ENCODE measurements around the gene TSEN15.

TSEN15 gene

DNA sequence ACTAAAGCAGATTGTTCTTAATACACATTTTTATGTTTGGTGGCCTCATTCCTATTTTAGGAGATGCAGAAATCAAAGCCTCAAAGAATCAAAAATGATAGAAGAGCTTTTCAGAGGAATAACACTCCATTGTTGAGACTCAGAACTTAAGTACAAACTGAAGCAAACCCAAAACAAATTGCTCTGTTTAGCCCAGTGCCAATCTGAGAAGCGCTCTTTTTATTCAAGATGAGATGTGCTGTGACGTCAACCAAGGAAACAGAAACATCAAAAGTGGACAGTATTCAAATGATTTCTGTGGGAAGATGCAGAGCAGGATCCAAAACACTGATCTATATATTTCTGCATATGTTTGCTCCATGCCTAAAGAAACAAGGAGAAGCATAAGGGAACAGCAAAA lies 32.0 kb upstream of the TSEN15 start:
- ChIA-PET POLR2A (no interaction called here), CTCF (no interaction called here)
- Histone ChIP-seq H3K9me3 (ENCODE audit: control insufficient read depth, insufficient read depth, low read depth, low read length) (no peaks in the 10 kb centered on the region), H3K4me3 (ENCODE audit: low read depth, low read length) (no peak overlapping the region), H3K27ac (ENCODE audit: extremely low read depth, low read depth, low read length) (no peak overlapping the region), H3K4me1 (ENCODE audit: control insufficient read depth, insufficient read depth, low read length) (peaks cover 18% of the 10 kb centered on the region; the same call in 1 of the 2 replicates), H3K36me3 (ENCODE audit: control insufficient read depth in 2 of 2, insufficient read depth in 1 of 2, low read length in 2 of 2) (no peaks in the 10 kb centered on the region)
- no peak for TF ChIP-seq GLIS2 (tag by site-specific recombination; IDR thresholded peaks at IDR 0.05)
- TF ChIP-seq ZNF843 (tag by site-specific recombination; IDR thresholded peaks at IDR 0.05) = no peak
- no peak for TF ChIP-seq ZNF791 (tag by site-specific recombination; IDR thresholded peaks at IDR 0.05)
- no peak for TF ChIP-seq ZIC2 (tag by site-specific recombination; IDR thresholded peaks at IDR 0.05)
- TF ChIP-seq, protein P1, sequence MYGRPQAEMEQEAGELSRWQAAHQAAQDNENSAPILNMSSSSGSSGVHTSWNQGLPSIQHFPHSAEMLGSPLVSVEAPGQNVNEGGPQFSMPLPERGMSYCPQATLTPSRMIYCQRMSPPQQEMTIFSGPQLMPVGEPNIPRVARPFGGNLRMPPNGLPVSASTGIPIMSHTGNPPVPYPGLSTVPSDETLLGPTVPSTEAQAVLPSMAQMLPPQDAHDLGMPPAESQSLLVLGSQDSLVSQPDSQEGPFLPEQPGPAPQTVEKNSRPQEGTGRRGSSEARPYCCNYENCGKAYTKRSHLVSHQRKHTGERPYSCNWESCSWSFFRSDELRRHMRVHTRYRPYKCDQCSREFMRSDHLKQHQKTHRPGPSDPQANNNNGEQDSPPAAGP (tag by site-specific recombination; IDR thresholded peaks at IDR 0.05) = no peak
- TF ChIP-seq SCRT2 (tag by site-specific recombination; IDR thresholded peaks at IDR 0.05) = no peak
- TF ChIP-seq ZNF274 (IDR thresholded peaks at IDR 0.05; ENCODE audit: low read length) = no peak
- TF ChIP-seq ZNF274 (tag by site-specific recombination; IDR thresholded peaks at IDR 0.05; ENCODE audit: borderline replicate concordance) = no peak
- TF ChIP-seq ZBTB7A (tag by site-specific recombination; IDR thresholded peaks at IDR 0.05; ENCODE audit: low read depth) = no peak
- TF ChIP-seq, protein P2, sequence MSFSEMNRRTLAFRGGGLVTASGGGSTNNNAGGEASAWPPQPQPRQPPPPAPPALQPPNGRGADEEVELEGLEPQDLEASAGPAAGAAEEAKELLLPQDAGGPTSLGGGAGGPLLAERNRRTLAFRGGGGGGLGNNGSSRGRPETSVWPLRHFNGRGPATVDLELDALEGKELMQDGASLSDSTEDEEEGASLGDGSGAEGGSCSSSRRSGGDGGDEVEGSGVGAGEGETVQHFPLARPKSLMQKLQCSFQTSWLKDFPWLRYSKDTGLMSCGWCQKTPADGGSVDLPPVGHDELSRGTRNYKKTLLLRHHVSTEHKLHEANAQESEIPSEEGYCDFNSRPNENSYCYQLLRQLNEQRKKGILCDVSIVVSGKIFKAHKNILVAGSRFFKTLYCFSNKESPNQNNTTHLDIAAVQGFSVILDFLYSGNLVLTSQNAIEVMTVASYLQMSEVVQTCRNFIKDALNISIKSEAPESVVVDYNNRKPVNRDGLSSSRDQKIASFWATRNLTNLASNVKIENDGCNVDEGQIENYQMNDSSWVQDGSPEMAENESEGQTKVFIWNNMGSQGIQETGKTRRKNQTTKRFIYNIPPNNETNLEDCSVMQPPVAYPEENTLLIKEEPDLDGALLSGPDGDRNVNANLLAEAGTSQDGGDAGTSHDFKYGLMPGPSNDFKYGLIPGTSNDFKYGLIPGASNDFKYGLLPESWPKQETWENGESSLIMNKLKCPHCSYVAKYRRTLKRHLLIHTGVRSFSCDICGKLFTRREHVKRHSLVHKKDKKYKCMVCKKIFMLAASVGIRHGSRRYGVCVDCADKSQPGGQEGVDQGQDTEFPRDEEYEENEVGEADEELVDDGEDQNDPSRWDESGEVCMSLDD (tag by site-specific recombination; IDR thresholded peaks at IDR 0.05) = no peak
- TF ChIP-seq, protein P3, sequence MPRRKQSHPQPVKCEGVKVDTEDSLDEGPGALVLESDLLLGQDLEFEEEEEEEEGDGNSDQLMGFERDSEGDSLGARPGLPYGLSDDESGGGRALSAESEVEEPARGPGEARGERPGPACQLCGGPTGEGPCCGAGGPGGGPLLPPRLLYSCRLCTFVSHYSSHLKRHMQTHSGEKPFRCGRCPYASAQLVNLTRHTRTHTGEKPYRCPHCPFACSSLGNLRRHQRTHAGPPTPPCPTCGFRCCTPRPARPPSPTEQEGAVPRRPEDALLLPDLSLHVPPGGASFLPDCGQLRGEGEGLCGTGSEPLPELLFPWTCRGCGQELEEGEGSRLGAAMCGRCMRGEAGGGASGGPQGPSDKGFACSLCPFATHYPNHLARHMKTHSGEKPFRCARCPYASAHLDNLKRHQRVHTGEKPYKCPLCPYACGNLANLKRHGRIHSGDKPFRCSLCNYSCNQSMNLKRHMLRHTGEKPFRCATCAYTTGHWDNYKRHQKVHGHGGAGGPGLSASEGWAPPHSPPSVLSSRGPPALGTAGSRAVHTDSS (tag by site-specific recombination; IDR thresholded peaks at IDR 0.05) = no peak
- TF ChIP-seq, protein P4, sequence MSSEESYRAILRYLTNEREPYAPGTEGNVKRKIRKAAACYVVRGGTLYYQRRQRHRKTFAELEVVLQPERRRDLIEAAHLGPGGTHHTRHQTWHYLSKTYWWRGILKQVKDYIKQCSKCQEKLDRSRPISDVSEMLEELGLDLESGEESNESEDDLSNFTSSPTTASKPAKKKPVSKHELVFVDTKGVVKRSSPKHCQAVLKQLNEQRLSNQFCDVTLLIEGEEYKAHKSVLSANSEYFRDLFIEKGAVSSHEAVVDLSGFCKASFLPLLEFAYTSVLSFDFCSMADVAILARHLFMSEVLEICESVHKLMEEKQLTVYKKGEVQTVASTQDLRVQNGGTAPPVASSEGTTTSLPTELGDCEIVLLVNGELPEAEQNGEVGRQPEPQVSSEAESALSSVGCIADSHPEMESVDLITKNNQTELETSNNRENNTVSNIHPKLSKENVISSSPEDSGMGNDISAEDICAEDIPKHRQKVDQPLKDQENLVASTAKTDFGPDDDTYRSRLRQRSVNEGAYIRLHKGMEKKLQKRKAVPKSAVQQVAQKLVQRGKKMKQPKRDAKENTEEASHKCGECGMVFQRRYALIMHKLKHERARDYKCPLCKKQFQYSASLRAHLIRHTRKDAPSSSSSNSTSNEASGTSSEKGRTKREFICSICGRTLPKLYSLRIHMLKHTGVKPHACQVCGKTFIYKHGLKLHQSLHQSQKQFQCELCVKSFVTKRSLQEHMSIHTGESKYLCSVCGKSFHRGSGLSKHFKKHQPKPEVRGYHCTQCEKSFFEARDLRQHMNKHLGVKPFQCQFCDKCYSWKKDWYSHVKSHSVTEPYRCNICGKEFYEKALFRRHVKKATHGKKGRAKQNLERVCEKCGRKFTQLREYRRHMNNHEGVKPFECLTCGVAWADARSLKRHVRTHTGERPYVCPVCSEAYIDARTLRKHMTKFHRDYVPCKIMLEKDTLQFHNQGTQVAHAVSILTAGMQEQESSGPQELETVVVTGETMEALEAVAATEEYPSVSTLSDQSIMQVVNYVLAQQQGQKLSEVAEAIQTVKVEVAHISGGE (tag by site-specific recombination; conservative IDR thresholded peaks at IDR 0.05; ENCODE audit: low read depth) = no peak

DNA sequence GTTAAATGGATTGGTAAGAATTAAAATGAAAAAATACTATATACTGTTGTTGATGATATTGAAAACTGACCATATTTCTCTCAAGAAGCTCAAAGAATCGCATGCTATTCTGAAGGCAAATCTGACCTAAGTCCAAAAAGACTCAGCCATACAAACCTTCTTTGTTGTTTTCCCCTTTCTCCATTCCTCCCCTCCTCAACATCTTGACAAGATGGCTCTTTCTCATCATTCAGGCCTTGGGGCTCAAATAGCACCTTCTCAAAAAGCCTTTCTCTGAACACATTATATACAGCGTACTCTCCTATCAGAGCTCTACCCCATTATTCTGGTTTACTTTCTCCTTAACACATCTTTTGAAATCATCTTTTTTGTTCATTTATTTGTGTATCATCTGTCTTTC lies 31.2 kb upstream of the TSEN15 start:
- Histone ChIP-seq H3K4me3 (ENCODE audit: low read depth, low read length) (no peak overlapping the region), H3K27ac (ENCODE audit: extremely low read depth, low read depth, low read length) (no peak overlapping the region), H3K36me3 (ENCODE audit: control insufficient read depth in 2 of 2, insufficient read depth in 1 of 2, low read length in 2 of 2) (no peaks in the 10 kb centered on the region), H3K9me3 (ENCODE audit: control insufficient read depth, insufficient read depth, low read depth, low read length) (no peaks in the 10 kb centered on the region), H3K4me1 (ENCODE audit: control insufficient read depth, insufficient read depth, low read length) (peaks cover 23% of the 10 kb centered on the region; the same call in 1 of the 2 replicates)
- CTCF ChIA-PET = no interaction called here
- TF ChIP-seq ZNF777 (tag by site-specific recombination; IDR thresholded peaks at IDR 0.05; ENCODE audit: borderline replicate concordance) (no peak), SALL2 (tag by site-specific recombination; IDR thresholded peaks at IDR 0.05; ENCODE audit: borderline replicate concordance) (no peak), HOXD13 (CRISPR knock-in tag; IDR thresholded peaks at IDR 0.05; ENCODE audit: borderline replicate concordance) (no peak), ZNF239 (tag by site-specific recombination; IDR thresholded peaks at IDR 0.05) (no peak)
- TF ChIP-seq, protein P5, sequence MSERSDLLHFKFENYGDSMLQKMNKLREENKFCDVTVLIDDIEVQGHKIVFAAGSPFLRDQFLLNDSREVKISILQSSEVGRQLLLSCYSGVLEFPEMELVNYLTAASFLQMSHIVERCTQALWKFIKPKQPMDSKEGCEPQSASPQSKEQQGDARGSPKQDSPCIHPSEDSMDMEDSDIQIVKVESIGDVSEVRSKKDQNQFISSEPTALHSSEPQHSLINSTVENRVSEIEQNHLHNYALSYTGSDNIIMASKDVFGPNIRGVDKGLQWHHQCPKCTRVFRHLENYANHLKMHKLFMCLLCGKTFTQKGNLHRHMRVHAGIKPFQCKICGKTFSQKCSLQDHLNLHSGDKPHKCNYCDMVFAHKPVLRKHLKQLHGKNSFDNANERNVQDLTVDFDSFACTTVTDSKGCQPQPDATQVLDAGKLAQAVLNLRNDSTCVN (tag by site-specific recombination; optimal IDR thresholded peaks at IDR 0.05) = no peak
- TF ChIP-seq, protein P6, sequence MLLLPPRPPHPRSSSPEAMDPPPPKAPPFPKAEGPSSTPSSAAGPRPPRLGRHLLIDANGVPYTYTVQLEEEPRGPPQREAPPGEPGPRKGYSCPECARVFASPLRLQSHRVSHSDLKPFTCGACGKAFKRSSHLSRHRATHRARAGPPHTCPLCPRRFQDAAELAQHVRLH (tag by site-specific recombination; IDR thresholded peaks at IDR 0.05) = no peak
- POLR2A ChIA-PET = no interaction called here

All from HEK293 (cell line).